HAP-1 (cell line): Measurements from ENCODE around the gene KCNK2.
A peak's percentile ranks its signal among the peaks of the same experiment; 100 is the strongest.
"Not testable (repeated sequence)": the region's sequence is repeated elsewhere in the genome, so short reads cannot be mapped to it uniquely, and the experiment has no call there.

Experiments used
- DNase-seq, 2 experiments: peaks; one replicate each; pipeline ENCODE4 v3.0.0-alpha.2; 2016 to 2020; ENCODE audit warnings: low spot score in 2 of 2
- H3K27me3 ChIP-seq: fragments of 250-450 bp; sonication (Bioruptor Pico); 2 replicates; pipeline ENCODE4 v1.5.1; 2020; ENCODE audit warnings: low read depth, mild to moderate bottlenecking, moderate library complexity
- H3K36me3 ChIP-seq: fragments of 250-450 bp; sonication (Bioruptor Pico); replicated peaks from 2 replicates; pipeline ENCODE4 v1.5.1; 2020; ENCODE audit warnings: mild to moderate bottlenecking
- H3K4me1 ChIP-seq: fragments of 250-450 bp; sonication (Bioruptor Pico); 2 replicates; pipeline ENCODE4 v1.5.1; 2020; ENCODE audit warnings: mild to moderate bottlenecking
- H3K4me3 ChIP-seq: fragments of 250-450 bp; sonication (Bioruptor Pico); 2 replicates; pipeline ENCODE4 v1.5.1; 2020; ENCODE audit warnings: mild to moderate bottlenecking, moderate library complexity
- H3K9me3 ChIP-seq: fragments of 250-450 bp; sonication (Bioruptor Pico); 2 replicates; pipeline ENCODE4 v1.5.1; 2020; ENCODE audit warnings: mild to moderate bottlenecking, moderate library complexity
- in situ Hi-C: fragments of 300-500 bp; cut with MboI; formaldehyde crosslinking; loops from 3 replicates; pipeline ENCODE4 v1.14.3; 2020; ENCODE audit warnings: low sequenced_read_pairs, inconsistent platforms, mixed read lengths

KCNK2 gene

DNA sequence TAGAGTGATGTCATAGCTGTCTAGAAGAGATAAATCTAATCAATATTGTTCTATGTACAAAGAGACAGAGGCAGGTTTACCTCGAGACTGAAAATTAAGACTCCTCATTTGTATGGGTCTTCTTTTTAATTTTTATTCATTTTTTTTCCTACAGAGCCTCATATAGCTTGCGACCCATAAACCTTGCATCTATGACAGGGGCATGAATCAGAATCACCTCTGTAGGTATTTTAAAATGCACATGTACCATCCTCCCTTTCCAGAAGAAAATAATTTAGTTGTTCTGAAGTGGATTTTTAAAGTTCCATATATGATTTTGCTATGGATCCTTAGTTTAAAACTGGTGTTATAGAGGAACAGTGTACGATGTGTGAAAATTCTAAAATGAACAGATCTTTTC lies 64.5 kb downstream of the KCNK2 start:
- in situ Hi-C loops, result no loop called here
- no peaks in the 10 kb centered on the region for H3K9me3 ChIP-seq
- peaks cover 7% of the 10 kb centered on the region for H3K4me1 ChIP-seq
- H3K36me3 ChIP-seq, result no peaks in the 10 kb centered on the region
- H3K27me3 ChIP-seq, result no peaks in the 10 kb centered on the region
- no peak overlapping the region for H3K4me3 ChIP-seq
- no peak for DNase-seq

- no peak overlapping the region for H3K4me3 ChIP-seq
- peaks cover 28% of the 10 kb centered on the region for H3K4me1 ChIP-seq
- no peaks in the 10 kb centered on the region for H3K36me3 ChIP-seq
- H3K27me3 ChIP-seq, result no peaks in the 10 kb centered on the region
- in situ Hi-C loops, result no loop called here
- DNase-seq, result peak in 1 of 2 experiments; percentile 92
- no peaks in the 10 kb centered on the region for H3K9me3 ChIP-seq
Observed at GRCh38 chr1:215151841-215152549, 69.5 kb downstream of the KCNK2 start.

- Histone ChIP-seq H3K36me3 (no peaks in the 10 kb centered on the region), H3K4me1 (peaks cover 34% of the 10 kb centered on the region), H3K4me3 (no peak overlapping the region), H3K27me3 (no peaks in the 10 kb centered on the region), H3K9me3 (no peaks in the 10 kb centered on the region)
- DNase-seq, result no peak
- in situ Hi-C loops, result no loop called here
Observed at GRCh38 chr1:215156232-215156631, 73.7 kb downstream of the KCNK2 start.

DNA sequence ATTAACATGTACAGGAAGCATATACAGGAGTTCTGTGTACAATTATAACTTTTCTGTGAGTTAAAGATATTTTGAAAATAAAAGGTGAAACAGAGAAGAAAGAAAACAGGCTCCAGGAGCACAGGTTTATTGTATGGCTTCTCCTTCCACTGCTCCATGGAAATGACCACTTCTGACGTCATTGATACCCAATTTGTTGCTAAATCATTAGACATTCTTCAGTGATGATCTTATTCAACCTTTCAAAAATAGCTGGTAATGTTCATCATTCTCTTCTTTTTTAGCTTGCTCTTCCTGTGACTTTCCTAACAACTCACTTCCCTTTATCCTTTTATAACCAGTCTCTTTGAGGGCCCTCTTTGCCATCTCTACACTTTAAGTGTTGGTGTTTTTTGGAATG lies 77.8 kb downstream of the KCNK2 start:
- DNase-seq, result no peak
- Histone ChIP-seq H3K27me3 (no peaks in the 10 kb centered on the region), H3K36me3 (no peaks in the 10 kb centered on the region), H3K4me1 (peaks cover 6% of the 10 kb centered on the region), H3K9me3 (no peaks in the 10 kb centered on the region), H3K4me3 (no peak overlapping the region)
- in situ Hi-C loops, result no loop called here

- H3K27me3 ChIP-seq, H3K36me3 ChIP-seq, H3K4me1 ChIP-seq, H3K9me3 ChIP-seq, H3K4me3 ChIP-seq, in situ Hi-C loops, DNase-seq: not testable (repeated sequence)
Observed at GRCh38 chr1:215163144-215163543, 80.6 kb downstream of the KCNK2 start.

- Histone ChIP-seq H3K27me3 (no peaks in the 10 kb centered on the region), H3K36me3 (no peaks in the 10 kb centered on the region), H3K4me3 (no peak overlapping the region), H3K4me1 (no peaks in the 10 kb centered on the region), H3K9me3 (no peaks in the 10 kb centered on the region)
- no peak for DNase-seq
- in situ Hi-C loops, result no loop called here
Observed at GRCh38 chr1:215166886-215167285, 84.3 kb downstream of the KCNK2 start.

GRCh38 chr1:215181518-215181917 lies 99.0 kb downstream of the KCNK2 start:
- no peaks in the 10 kb centered on the region for H3K9me3 ChIP-seq
- H3K4me1 ChIP-seq, result no peaks in the 10 kb centered on the region
- in situ Hi-C loops, result no loop called here
- no peak overlapping the region for H3K4me3 ChIP-seq
- H3K36me3 ChIP-seq, result no peaks in the 10 kb centered on the region
- no peaks in the 10 kb centered on the region for H3K27me3 ChIP-seq
- DNase-seq, result no peak

DNA sequence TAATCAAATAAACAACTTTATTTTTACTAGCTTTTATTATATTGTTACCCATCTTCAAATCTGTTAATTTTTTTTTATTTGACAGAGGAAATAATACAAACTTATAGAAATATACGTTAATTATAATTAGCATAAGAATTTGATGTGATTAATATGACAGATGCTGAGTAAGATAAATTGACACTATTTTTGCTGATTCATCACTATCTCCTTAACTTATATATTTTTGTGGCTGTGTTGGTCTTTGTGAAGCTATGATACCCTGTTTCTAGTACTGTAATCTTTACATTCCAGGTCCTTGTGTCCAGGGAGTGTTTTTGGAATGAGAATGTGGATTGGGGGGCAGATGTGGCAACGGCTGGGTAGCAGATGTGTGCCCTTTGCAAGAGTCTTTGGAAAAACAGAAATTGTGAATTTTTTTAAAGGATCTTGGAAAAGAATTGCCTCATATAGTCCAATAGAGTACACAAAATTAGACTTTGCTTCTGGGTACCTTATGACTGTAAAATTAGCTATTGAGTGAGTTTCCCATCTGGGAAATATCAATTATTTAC lies 102.6 kb downstream of the KCNK2 start:
- Histone ChIP-seq H3K4me3 (no peak overlapping the region), H3K27me3 (no peaks in the 10 kb centered on the region), H3K9me3 (no peaks in the 10 kb centered on the region), H3K36me3 (no peaks in the 10 kb centered on the region), H3K4me1 (no peaks in the 10 kb centered on the region)
- no peak for DNase-seq
- in situ Hi-C loops, result no loop called here

DNA sequence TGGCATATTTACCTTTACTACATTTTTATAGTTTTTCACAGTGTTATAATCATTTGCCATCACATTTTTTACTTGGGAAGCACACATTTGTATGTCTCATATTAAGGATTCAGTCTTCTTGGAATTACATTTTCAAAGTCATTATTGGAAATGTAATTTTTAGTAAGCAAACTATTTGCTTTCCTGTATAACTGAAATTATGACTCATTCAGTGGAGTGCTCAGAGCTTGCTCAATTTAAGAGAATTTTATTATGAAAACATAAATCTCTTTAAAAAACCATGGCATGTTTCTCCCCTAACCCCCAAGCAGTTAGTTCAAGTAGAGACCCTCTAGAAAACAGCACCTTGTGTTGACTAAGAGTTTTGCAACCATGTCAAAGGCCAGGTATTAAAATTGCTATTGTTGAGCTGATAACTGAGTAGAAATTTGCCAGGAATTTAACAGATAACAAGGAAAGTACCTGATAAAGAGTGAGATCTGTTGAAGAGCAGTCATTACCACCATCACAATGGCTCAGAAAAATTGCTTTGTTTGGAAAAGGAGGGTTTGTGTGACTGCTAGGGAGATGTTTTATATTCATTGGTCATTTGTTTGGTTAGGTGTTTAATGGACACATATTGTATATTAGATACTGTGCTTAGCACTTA lies 105.9 kb downstream of the KCNK2 start:
- H3K9me3 ChIP-seq, result no peaks in the 10 kb centered on the region
- H3K27me3 ChIP-seq, result no peaks in the 10 kb centered on the region
- no peak overlapping the region for H3K4me3 ChIP-seq
- H3K4me1 ChIP-seq, result peaks cover 4% of the 10 kb centered on the region; the same call in 1 of the 2 replicates
- no peaks in the 10 kb centered on the region for H3K36me3 ChIP-seq
- no peak for DNase-seq
- in situ Hi-C loops, result no loop called here

DNA sequence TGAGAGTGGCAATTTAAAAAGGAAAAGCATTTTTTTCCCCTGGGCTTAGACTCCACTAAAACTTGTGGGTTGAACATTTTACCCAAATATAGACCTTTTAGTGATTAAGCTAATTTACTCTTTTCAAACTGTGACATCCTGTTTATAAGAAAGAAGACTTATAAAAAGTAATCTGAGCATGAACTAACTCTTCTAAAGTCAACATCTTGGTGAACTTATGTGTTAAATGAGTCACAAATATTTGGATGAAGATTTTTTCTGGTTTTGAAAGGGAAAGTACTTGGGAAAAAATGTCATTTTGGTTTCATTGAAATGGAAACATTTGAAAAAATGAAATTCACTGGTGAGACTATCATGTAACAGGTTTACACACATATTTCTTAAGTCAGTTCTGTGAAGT lies 109.8 kb downstream of the KCNK2 start:
- Histone ChIP-seq H3K4me1 (peaks cover 4% of the 10 kb centered on the region; the same call in 1 of the 2 replicates), H3K27me3 (no peaks in the 10 kb centered on the region), H3K4me3 (no peak overlapping the region), H3K36me3 (no peaks in the 10 kb centered on the region), H3K9me3 (no peaks in the 10 kb centered on the region)
- in situ Hi-C loops, result no loop called here
- DNase-seq, result no peak

DNA sequence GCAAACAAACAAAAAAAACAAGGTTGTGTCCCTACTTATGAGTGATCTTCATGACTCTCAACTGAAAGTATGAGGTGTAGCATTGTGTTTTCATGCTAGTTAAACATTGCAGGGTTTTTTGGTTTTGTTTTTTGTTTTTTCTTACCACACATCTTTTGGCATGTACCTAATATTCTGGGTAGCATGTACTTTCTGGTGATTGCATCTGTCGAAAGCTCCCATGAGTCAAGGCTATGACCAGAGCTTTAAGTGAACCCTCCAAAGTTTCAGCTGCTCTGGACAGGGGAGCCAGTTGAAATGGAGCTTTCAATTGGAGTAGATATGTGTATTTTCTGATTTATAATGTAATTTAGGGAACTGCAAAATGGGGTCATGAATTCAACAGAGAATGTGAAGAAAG lies 115.5 kb downstream of the KCNK2 start:
- Histone ChIP-seq H3K27me3 (no peaks in the 10 kb centered on the region), H3K4me1 (peaks cover 3% of the 10 kb centered on the region; the same call in 1 of the 2 replicates), H3K9me3 (no peaks in the 10 kb centered on the region), H3K36me3 (no peaks in the 10 kb centered on the region), H3K4me3 (no peak overlapping the region)
- no peak for DNase-seq
- in situ Hi-C loops, result no loop called here

DNA sequence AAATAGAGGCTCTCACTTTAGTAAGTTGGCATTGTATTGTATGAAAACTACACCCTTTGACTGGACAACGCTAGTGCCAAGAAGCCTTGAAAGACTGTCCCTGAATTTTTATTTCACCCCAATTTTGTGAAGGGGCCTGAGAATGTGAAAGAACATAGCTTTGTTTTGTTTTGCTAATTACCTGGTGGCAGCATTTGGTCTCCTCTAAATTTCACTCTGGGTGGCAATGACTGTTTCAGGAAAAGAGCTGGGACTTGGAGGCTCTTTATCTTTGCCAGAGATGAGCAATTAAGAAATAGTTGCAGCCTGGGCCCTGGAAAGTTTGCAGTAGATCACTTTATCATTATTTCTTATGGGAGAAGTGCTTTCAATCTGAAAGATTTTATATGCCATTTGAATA lies 117.6 kb downstream of the KCNK2 start:
- in situ Hi-C loops, result no loop called here
- no peak for DNase-seq
- H3K4me3 ChIP-seq, result no peak overlapping the region

GRCh38 chr1:215201283-215201682 lies 118.7 kb downstream of the KCNK2 start:
- H3K4me1 ChIP-seq, result peaks cover 3% of the 10 kb centered on the region; the same call in 1 of the 2 replicates
- H3K27me3 ChIP-seq, result no peaks in the 10 kb centered on the region
- H3K9me3 ChIP-seq, result no peaks in the 10 kb centered on the region
- H3K36me3 ChIP-seq, result no peaks in the 10 kb centered on the region
- no peak overlapping the region for H3K4me3 ChIP-seq
- in situ Hi-C loops, result no loop called here
- DNase-seq, result no peak

More for the DNA sequence above, 117.6 kb downstream of the KCNK2 start:
- Histone ChIP-seq H3K27me3 (no peaks in the 10 kb centered on the region), H3K9me3 (no peaks in the 10 kb centered on the region), H3K4me1 (peaks cover 3% of the 10 kb centered on the region; the same call in 1 of the 2 replicates), H3K36me3 (no peaks in the 10 kb centered on the region)

GRCh38 chr1:215202868-215203267 lies 120.3 kb downstream of the KCNK2 start:
- Histone ChIP-seq H3K4me1 (peaks cover 3% of the 10 kb centered on the region; the same call in 1 of the 2 replicates), H3K27me3 (no peaks in the 10 kb centered on the region), H3K9me3 (no peaks in the 10 kb centered on the region), H3K36me3 (no peaks in the 10 kb centered on the region), H3K4me3 (no peak overlapping the region)
- in situ Hi-C loops, result no loop called here
- no peak for DNase-seq
